ENCODE data around the gene HRH3.

Gene HRH3

GRCh38 chr20:62243906-62244515, 23.9 kb upstream of the HRH3 start:
- DNase-seq: no peak

- no peak for DNase-seq
Measured at GRCh38 chr20:62243106-62243505, 23.0 kb upstream of the HRH3 start.

- no peak for DNase-seq
Measured at GRCh38 chr20:62242176-62242575, 22.1 kb upstream of the HRH3 start.

GRCh38 chr20:62241506-62241905, 21.4 kb upstream of the HRH3 start:
- DNase-seq: no peak

GRCh38 chr20:62240020-62240685, 20.1 kb upstream of the HRH3 start:
- DNase-seq: no peak

- no peak for DNase-seq
Measured at GRCh38 chr20:62239278-62239879, 19.3 kb upstream of the HRH3 start.

- DNase-seq: no peak
Measured at GRCh38 chr20:62238569-62239277, 18.6 kb upstream of the HRH3 start.

GRCh38 chr20:62237801-62238568, 17.9 kb upstream of the HRH3 start, which contains the start of gene OSBPL2:
TSS of gene OSBPL2 (plus strand) at chr20:62238521. CDS start at chr20:62256185, 17,664 bp downstream.
- DNase-seq: peak; percentile 93

- no peak for DNase-seq
Measured at GRCh38 chr20:62237514-62237800, 17.4 kb upstream of the HRH3 start.

GRCh38 chr20:62236766-62237513, 16.9 kb upstream of the HRH3 start:
- DNase-seq: no peak

- no peak for DNase-seq
Measured at GRCh38 chr20:62236200-62236599, 16.1 kb upstream of the HRH3 start.

- DNase-seq: no peak
Measured at GRCh38 chr20:62235777-62236157, 15.7 kb upstream of the HRH3 start.

GRCh38 chr20:62235001-62235776, 15.1 kb upstream of the HRH3 start:
- DNase-seq: no peak

GRCh38 chr20:62234339-62234738, 14.3 kb upstream of the HRH3 start:
- no peak for DNase-seq

- DNase-seq: no peak
Measured at GRCh38 chr20:62233684-62234083, 13.6 kb upstream of the HRH3 start.

- DNase-seq: no peak
Measured at GRCh38 chr20:62232770-62233645, 12.9 kb upstream of the HRH3 start.

GRCh38 chr20:62232194-62232593, 12.1 kb upstream of the HRH3 start:
- no peak for DNase-seq

- DNase-seq: no peak
Measured at GRCh38 chr20:62231292-62231691, 11.2 kb upstream of the HRH3 start.

GRCh38 chr20:62230696-62231095, 10.6 kb upstream of the HRH3 start:
- DNase-seq: no peak

GRCh38 chr20:62230276-62230675, 10.2 kb upstream of the HRH3 start:
- no peak for DNase-seq

- DNase-seq: no peak
Measured at GRCh38 chr20:62229667-62230066, 9.6 kb upstream of the HRH3 start.
